Erythroblast (primary cell): ENCODE measurements around the gene MAP3K20.

Experiments used
- GATA1 ChIP-seq: IDR thresholded peaks from 2 replicates; pipeline ENCODE4 v1.6.1; 2011; ENCODE audit warnings: low read depth, mild to moderate bottlenecking, control low read depth, low read length, moderate library complexity
- POLR2A ChIP-seq: IDR thresholded peaks from 2 replicates; pipeline ENCODE4 v1.6.1; 2011; ENCODE audit warnings: mild to moderate bottlenecking, low read length

DNA sequence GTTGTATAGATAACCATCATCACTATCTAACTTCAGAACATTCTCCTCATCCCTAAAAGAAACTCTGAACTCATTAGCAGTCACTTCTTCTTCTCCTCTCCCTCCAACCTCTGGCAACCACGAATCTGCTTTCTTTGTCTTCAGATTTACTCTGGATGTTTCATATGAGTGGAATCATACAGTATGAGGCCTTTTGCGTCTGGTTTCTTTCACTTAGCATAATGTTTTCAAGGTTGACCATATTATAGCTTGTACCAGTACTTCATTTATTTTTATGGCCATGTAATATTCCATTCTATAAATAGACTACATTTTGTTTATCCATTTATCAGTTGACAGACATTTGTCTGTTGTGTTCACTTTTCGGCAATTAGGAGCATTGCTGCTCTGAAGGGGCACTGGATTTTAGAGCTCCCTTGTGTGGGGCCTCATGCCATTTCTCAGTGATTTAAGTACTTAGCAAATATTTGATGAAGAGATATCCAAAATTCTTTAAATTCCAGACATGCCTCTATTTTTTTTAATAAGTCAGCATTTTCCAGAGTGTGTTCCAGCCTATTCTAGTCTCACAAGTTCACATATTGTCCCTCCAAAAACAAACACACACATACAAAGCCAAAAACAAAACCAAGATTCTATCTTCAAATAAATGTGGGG lies 22.5 kb upstream of the MAP3K20 start:
- TF ChIP-seq POLR2A (no peak), GATA1 (no peak)
